Measurements from ENCODE around the gene PATJ.
"Not testable (repeated sequence)": the region's sequence is repeated elsewhere in the genome, so short reads cannot be mapped to it uniquely, and the experiment has no call there.

The PATJ gene, protein sequence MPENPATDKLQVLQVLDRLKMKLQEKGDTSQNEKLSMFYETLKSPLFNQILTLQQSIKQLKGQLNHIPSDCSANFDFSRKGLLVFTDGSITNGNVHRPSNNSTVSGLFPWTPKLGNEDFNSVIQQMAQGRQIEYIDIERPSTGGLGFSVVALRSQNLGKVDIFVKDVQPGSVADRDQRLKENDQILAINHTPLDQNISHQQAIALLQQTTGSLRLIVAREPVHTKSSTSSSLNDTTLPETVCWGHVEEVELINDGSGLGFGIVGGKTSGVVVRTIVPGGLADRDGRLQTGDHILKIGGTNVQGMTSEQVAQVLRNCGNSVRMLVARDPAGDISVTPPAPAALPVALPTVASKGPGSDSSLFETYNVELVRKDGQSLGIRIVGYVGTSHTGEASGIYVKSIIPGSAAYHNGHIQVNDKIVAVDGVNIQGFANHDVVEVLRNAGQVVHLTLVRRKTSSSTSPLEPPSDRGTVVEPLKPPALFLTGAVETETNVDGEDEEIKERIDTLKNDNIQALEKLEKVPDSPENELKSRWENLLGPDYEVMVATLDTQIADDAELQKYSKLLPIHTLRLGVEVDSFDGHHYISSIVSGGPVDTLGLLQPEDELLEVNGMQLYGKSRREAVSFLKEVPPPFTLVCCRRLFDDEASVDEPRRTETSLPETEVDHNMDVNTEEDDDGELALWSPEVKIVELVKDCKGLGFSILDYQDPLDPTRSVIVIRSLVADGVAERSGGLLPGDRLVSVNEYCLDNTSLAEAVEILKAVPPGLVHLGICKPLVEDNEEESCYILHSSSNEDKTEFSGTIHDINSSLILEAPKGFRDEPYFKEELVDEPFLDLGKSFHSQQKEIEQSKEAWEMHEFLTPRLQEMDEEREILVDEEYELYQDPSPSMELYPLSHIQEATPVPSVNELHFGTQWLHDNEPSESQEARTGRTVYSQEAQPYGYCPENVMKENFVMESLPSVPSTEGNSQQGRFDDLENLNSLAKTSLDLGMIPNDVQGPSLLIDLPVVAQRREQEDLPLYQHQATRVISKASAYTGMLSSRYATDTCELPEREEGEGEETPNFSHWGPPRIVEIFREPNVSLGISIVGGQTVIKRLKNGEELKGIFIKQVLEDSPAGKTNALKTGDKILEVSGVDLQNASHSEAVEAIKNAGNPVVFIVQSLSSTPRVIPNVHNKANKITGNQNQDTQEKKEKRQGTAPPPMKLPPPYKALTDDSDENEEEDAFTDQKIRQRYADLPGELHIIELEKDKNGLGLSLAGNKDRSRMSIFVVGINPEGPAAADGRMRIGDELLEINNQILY (N-terminal part only)

DNA sequence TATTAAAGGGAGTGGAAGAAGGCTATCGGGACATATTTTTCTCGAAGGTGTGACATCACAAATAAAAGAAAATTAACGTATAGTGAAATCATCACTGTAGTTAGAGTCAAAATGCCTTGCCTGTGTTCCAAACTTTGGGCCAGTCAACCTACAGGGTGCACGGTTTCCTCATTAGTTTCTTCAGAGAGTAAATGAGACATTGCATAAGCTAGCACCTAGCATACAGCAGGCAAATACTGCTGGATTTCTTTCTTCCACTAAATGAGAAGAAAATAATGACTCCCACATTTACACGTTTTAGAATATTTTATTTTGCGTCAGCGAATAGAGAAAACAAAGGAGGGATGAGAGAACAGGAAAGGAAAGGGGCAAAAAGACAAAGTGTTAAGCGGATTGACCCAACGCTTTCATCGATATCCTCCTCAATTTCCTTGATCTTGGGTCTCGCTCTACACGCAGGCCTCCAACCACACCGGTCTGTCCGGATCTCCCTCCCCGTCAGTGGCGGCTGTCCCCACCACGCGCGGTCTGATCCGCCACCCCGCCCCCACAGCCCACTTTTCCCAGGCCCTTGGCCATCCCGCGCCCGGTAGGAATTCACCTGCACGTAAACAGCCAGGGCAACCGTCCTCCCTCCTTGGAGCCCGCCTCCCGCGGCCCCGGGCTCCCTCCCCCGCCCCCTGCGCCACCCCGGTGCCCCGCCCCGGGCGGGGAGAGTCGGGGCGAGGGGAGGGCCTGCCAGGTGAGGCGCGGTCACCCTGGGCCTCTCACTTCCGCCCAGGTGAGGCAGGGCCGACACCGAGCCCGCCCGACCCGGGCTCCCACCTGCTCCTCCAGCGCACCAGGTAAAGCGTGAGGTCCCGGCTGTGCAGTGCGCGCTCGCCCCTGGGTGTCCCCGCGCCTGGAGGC is at the start of gene PATJ:
Gene PATJ, plus strand, starts transcription at position 770 of the 909 bp plus-strand sequence. CDS start 20,413 bp downstream, outside the sequence.
- peak; percentile 47 for DNase-seq (ENCODE audit: low spot score)

DNA sequence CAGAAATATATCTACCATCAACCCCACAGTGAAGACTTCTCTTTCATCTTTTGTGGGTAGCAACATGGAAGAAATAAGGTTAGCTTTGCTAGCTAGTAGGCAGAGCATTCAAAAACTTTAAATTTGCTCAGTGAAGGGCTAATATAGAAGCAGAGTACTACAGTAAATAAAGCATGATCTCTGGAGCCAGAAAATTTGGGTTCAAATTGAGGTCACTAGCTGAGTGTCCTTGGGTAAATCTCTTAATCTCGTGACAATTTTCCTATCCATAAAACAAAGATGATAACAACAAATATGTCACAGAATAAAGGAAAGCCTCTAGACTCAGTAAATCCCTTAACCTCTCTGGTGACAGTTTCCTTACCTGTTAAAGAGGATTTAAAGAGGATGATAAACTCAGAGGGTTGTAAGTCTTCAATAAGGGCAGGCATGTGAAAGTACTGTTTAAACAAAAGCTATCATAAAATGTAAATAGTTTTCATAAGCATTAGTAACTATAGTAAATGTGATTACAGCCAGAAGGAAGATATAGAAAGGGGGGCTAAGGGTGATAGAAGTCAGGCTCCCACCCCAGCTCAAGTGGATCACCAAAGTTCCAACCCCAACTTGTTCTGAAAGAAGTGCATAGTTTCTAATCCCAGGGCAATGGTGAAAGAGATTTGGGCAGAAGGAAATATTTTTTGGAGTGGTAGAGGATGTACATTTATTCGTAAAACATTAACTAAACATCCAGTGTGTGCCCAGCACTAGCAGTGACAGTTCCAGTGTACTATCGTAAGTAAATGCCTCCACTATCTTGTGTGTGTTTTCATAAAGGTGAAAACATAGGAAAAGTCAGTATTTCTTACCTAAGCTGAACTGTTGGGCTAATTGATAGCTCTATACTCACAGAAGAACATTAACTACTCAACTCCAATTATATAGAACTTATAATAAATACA is 42.1 kb upstream of the PATJ start:
- DNase-seq (ENCODE audit: low spot score), result no peak

DNA sequence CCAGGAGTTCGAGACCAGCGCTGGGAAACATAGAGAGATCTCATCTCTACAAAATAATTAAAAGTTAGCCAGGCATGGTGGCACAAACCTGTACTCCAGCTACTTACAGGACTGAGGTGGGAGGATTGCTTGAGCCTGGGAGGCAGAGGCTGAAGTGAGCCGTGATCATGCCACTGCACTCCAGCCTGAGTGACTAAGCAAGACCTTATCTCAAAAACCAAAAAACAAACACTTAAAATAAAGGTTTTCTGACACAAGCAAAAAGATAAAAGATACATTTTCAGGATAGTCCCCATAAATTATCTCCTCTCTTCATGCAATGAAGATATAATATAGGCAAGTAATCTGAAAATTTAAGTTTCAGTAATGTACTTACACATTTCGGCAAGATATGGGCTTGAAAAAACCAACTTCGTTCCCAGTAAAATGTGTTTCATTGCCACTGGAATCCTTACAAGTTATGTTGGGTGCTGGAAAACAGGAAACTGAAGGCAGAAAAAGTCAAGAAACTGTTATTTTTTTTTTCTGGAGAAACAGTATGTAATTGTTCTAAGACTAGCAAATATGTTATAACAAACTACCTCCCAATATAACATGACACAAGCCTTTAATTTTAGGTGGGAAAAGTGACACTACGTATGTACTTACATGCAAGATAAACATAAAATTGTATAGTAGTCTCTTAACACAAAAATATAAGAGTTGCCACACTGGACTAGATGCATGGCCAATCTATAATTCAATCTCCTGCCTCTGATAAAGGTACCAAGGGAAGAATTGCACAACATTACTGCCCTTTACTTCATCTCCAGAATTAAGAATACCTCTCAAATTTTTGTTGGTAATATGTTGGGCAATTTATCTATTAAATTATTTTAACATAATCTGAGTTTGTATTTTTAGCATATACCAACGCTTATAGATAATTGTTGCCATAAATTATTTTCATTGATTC is 33.0 kb upstream of the PATJ start:
- no peak for DNase-seq (ENCODE audit: low spot score)

DNA sequence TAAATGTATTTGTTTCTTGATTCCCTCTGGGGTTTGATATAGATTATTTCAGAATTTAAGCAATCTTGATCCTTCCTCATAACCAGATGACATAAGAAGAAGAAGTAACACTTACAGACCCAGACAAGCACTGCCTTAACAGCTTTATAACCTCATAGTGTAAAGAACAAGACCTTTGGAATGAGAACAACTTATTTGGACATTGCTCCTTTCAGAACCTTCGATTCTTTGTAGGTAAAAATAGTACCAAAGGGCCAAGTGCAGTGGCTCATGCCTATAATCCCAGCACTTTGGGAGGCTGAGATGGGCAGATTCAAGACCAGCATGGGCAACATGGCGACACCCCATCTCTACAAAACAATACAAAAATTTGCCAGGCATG is 32.4 kb upstream of the PATJ start:
- DNase-seq (ENCODE audit: low spot score), result no peak

DNA sequence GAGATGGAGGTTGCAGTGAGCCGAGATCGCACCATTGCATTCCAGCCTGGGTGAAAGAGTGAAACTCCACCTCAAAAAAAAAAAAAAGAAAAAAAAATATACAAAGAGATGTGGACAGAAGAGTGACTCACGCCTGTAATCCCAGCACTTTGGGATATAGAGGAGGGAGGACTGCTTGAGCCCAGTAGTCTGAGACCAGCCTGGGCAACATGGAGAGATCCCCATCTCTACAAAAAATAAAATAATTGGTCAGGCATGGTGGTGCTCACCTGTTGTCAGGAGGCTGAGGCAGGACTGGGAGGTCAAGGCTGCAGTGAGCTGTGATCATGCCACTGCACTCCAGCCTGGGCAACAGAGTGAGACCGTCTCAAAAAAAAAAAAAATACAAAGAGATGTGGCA is 31.0 kb upstream of the PATJ start:
- DNase-seq (ENCODE audit: low spot score), result not testable (repeated sequence)

DNA sequence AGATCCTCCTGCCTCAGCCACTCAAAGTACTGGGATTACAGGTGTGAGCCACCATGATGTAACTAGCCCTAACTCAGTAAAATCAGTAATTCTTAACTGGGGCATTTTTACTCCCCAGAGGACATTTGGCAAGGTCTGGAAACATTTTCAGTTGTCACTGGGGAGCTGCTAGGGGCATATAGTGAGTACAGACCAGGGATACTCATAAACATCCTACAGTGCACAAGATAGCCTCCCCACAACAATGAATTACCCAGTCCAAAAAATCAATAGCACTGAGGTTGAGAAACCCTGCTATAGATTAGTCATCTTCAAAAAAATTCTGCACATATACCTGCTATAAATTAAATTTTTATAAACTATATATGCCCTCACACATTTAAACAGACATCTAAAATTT is 30.3 kb upstream of the PATJ start:
- no peak for DNase-seq (ENCODE audit: low spot score)

DNA sequence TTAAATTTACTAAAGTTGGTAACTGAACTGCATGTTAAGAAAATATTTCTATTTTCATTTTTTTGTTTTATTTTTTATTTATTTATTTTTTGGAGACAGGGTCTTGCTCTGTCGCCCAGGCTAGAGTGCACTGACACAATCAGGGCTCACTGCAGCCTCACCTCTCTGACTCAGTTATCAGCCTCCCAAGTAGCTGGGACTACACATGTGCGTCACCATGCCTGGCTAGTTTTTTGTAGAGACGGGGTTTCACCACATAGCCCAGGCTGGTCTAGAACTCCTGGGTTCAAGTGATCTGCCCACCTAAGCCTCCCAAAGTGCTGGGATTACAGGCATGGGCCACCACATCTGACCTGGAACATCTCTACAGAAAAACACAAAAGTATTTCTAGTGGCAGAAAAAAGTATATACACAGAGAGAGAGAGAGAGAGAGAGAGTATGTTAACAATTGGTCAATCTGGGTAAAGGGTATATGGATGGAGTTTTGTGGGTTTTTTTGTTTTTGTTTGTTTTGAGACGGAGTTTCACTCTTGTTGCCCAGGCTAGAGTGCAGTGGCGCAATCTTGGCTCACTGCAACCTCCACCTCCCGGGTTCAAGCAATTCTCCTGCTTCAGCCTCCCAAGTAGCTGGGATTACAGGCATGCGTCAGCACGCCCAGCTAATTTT is 23.1 kb upstream of the PATJ start:
- DNase-seq (ENCODE audit: low spot score), result not testable (repeated sequence)

DNA sequence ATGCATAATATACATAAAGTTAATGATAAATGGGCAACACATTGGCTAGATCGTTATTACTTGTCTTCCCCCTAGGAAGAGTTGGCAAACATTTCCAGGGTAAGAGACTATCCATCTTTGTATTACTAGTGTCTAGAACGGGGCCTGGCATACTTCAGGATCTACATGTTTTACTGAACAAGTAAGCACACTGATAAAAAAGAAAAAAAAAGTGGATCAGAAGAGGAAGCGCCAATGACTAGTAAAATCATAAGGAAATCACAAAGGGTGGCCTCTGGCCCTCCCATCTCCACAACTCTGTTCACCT is 17.8 kb upstream of the PATJ start:
- no peak for DNase-seq (ENCODE audit: low spot score)

DNA sequence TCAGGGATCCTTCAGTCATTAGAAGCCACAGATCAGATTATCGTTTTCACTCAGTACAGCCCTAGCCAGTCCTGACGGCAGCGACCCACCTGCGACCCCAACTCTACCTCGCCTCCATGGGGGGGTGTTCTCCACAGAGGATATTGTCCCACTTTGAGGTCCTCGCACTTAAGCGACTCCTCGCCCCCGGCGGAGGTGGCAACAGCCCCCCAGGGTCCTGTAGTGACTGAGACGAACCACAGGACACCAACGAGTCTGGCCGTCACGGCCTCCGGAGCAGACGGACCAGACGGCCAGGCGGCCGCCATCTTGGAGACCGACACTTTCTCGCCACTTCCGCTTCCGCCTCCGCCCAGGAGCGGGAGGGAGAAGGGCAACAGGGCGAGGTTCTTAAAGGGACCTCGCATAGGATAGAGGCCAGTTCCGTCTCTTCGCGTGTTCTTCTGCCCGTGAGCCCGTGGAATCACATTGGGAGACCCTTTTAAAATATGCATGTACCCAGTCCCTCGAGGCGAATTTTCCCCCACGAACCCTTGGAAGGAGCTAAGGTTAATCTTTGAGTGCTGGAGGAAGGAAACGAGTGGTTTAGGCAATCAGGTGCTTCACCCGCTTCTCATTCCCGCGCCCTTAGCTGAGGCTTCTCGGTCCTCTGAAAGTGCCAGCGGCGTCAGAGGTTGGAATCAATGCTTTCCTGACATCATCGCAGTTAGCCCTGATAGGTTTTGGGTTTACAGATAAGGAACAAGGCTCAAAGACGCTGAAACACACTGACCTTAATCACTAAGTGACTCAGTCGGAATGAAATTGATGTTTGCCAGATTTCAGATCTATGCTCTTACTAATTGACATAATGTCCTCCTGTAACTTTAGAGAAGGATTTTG is 17.2 kb upstream of the PATJ start, which contains the start of gene TM2D1:
Gene TM2D1, minus strand, starts transcription at position 329 of the 882 bp plus-strand sequence. Its CDS starts 21 bp downstream, at position 308.
- DNase-seq (ENCODE audit: low spot score), result peak; percentile 91

DNA sequence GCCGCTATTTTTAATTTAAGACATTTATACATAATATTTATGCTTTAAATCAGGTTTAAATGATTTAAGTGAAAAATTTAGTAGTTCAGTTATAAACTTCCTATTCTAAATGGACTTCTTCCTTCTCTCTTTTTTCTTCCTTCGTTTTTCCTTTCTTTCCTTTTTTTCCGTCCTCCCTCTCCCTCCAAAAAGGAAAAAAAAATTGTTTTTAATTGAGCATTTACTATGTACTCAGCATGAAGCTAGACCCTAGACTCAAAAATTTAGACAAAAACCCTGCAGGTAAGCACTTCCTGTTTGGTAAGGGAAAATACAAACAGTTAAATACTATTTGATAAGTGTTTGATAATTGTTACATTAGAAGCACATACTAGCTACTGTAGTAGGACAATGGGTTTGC is 14.7 kb upstream of the PATJ start:
- DNase-seq (ENCODE audit: low spot score), result no peak

DNA sequence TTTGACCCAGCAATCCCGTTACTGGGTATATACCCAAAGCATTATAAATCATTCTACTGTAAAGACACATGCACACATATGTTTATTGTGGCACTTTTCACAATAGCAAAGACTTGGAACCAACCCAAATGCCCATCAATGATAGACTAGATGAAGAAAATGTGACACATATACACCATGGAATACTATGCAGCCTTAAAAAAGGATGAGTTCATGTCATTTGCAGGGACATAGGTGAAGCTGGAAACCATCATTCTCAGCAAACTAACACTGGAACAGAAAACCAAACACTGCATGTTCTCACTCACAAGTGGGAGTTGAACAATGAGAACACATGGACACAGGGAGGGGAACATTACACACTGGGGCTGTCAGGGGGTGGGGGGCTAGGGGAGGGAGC is 11.6 kb upstream of the PATJ start:
- DNase-seq (ENCODE audit: low spot score), result not testable (repeated sequence)

DNA sequence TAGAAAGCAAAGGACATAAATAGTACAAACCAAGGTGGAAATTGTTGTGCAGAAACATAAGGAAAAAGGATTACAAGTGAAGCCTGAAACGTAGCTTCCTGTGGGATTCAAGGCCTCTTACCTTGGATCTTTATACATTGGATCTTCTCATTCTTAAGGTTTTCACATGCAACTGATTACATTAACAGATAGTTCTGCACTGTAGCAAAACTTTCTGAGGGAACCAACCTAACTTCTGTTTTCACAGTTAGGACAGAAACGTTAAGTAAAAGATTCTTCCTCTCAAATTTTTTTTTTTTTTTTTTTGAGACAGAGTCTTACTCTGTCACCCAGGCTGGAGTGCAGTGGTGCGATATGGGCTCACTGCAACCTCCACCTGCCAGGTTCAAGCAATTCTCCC is 9.6 kb upstream of the PATJ start:
- DNase-seq (ENCODE audit: low spot score), result no peak

DNA sequence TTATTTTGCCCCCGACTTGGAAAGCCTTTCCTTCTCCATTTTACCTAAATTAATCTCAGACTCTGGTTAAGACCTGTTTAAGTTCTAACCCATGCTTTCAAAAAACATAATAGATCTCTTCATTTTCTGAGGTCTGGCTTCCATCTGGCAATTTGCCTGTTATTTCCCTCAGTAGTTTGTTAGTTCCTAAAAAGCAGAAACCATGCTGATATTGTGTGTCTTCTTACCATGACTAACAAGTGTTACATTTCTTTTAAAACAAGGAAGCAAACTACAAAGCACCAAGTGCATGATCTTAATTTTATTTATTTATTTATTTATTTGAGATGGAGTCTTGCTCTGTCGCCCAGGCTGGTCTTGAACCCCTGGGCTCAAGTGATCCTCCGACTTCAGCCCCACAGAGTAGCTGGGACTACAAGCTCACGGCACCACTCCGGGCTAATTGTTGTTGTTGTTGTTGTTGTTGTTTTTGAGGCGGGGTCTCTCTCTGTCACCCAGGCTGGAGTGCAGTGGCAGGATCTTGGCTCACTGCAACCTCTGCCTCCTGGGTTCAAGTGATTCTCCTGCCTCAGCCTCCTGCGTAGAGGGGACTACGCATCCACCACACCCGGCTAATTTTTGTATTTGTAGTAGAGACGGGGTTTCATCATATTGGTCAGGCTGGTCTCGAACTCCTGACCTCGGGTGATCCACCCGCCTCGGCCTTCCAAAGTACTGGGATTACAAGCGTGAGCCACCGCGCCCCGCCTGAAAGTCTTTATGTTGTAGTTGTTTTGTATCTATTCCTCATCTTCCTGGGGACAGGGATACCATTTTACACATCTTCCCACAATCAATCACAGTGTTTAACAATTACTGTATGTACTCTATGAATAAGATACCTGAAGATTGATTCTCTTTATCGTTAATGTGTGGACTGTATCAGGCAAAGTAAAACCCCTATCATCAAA is 1.3 kb upstream of the PATJ start:
- DNase-seq (ENCODE audit: low spot score), result no peak

DNA sequence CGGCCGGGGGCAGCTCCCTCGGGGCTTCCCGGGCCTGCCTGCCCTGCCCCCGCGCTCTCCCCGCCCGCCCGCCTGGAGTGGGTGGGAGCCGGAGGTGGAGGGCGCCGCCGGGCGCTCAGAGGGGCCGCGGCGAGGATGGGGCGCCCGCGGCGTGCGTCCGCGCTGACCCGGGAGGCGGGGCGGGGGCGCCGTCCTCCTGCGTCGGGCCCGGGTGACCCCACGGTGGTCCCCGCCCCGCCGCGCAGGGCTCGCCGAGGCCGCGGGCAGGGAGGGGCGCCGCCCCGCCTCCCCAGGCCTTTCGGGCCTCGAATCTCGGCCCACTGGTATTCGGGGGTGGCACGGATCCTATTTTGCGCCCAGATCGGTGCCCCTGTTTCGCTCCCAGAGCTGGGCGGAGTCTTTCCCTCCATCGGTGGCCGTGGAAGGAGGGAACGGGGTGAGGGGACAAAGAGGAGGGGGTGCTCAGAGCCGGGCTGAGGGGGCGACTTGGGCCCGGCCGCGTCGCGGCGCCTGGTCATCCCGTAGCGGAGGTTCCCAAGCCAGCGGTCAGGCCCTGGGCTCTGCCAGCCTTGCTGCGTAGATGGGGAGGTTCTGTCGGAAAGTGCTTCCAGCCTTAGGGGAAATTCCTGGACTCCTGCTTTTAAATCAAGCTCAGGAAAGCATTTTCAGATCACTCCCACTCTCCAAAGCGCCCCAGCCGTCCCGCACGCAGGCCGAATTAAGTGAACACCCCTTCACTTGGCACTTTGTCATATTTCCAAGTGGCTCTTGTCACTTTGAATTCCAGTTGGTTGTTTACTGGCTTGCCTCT is 545 bp downstream of the PATJ start:
- DNase-seq (ENCODE audit: low spot score), result peak; percentile 38

DNA sequence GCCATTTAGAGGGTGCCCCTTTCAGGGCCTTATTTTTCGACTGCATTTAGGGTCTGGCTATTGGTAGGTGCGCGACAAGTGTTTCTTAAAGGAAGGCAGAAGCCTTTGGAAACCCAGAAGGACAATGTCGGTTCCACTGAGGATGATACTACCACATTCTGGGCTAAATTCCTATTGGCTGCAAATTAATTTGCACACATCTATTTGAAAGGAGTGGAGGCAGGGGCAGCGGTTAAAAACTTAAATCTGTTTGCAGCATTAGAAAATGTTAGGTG is 1.1 kb downstream of the PATJ start:
- no peak for DNase-seq (ENCODE audit: low spot score)

Data from D341Med (cell line).